ENCODE results near the gene UCKL1. TPM values are rescaled to one million over a fixed set of nuclear protein-coding genes. Genes with fewer than 3 reads are reported as not detected.

The UCKL1 gene
- total RNA-seq, 1 donor from 2014 or later = 95.4 TPM

GRCh38 chr20:63895952-63896263 lies 60.3 kb downstream of the UCKL1 start:
- H3K4me3 ChIP-seq = peak overlapping the region; percentile 77 to 91
- H3K9me3 ChIP-seq = no peaks in the 10 kb centered on the region
- H3K27me3 ChIP-seq = no peaks in the 10 kb centered on the region
- peaks cover 11 to 12% of the 10 kb centered on the region in 2 donors for H3K4me1 ChIP-seq
- intact Hi-C loops (cut with DNase I) = loop anchor here (1.0 to 10.0 kb wide), 3 partner anchors 61 to 271 kb away; partner anchors contain the start of genes GMEB2, PRPF6 and UCKL1
- H3K27ac ChIP-seq = peak overlapping the region; percentile 62 to 63
- DNase-seq (ENCODE audit: low spot score in 2 of 2) = no peak
- peaks cover 3% of the 10 kb centered on the region in 2 donors for H3K36me3 ChIP-seq
- TF ChIP-seq CTCF (IDR thresholded peaks at IDR 0.05) = no peak

- Histone ChIP-seq H3K36me3 (peaks cover 8% of the 10 kb centered on the region in 2 donors), H3K4me3 (peak overlapping the region; percentile 77 to 91), H3K4me1 (peaks cover 11 to 12% of the 10 kb centered on the region in 2 donors), H3K27me3 (no peaks in the 10 kb centered on the region), H3K9me3 (no peaks in the 10 kb centered on the region), H3K27ac (peak overlapping the region; percentile 62 to 63)
- TF ChIP-seq CTCF (IDR thresholded peaks at IDR 0.05) = no peak
- intact Hi-C loops (cut with DNase I) = loop anchor here (1.0 to 10.0 kb wide), 3 partner anchors 61 to 271 kb away; partner anchors contain the start of genes GMEB2, PRPF6 and UCKL1
- DNase-seq (ENCODE audit: low spot score in 2 of 2) = no peak
Measured at GRCh38 chr20:63895202-63895951, 60.8 kb downstream of the UCKL1 start.

GRCh38 chr20:63894358-63895201 lies 61.6 kb downstream of the UCKL1 start, which contains the start of gene DNAJC5:
Gene DNAJC5, plus strand, starts transcription at chr20:63895126. Its CDS starts 33,220 bp downstream, at chr20:63928346.
- H3K27ac ChIP-seq = peak within 1 kb of the TSS; percentile 62 to 63
- H3K36me3 ChIP-seq = peaks cover 14 to 16% of the 10 kb centered on the region in 2 donors
- peaks cover 11 to 12% of the 10 kb centered on the region in 2 donors for H3K4me1 ChIP-seq
- DNase-seq (ENCODE audit: low spot score in 2 of 2) = peak; percentile 64 to 96
- intact Hi-C loops (cut with DNase I) = loop anchor here (1.0 to 10.0 kb wide), 5 partner anchors 29 to 374 kb away; partner anchors contain the start of genes GMEB2, PPDPF, PRPF6 and TPD52L2
- H3K4me3 ChIP-seq = peak within 1 kb of the TSS; percentile 77 to 91
- H3K9me3 ChIP-seq = no peaks in the 10 kb centered on the region
- TF ChIP-seq CTCF (IDR thresholded peaks at IDR 0.05) = no peak
- no peaks in the 10 kb centered on the region for H3K27me3 ChIP-seq

GRCh38 chr20:63893999-63894357 lies 62.2 kb downstream of the UCKL1 start:
- H3K4me3 ChIP-seq = peak overlapping the region; percentile 77 to 91
- peak overlapping the region; percentile 28 to 60 for H3K27ac ChIP-seq
- TF ChIP-seq CTCF (IDR thresholded peaks at IDR 0.05) = no peak
- intact Hi-C loops (cut with DNase I) = loop anchor here (1.0 to 10.0 kb wide), 4 partner anchors 29 to 374 kb away; partner anchors contain the start of genes GMEB2, PPDPF, TPD52L2 and UCKL1
- H3K36me3 ChIP-seq = peaks cover 19 to 22% of the 10 kb centered on the region in 2 donors
- no peak for DNase-seq (ENCODE audit: low spot score in 2 of 2)
- no peaks in the 10 kb centered on the region for H3K9me3 ChIP-seq
- peaks cover 11 to 12% of the 10 kb centered on the region in 2 donors for H3K4me1 ChIP-seq
- no peaks in the 10 kb centered on the region for H3K27me3 ChIP-seq

- peaks cover 11 to 12% of the 10 kb centered on the region in 2 donors for H3K4me1 ChIP-seq
- no peaks in the 10 kb centered on the region for H3K27me3 ChIP-seq
- intact Hi-C loops (cut with DNase I) = loop anchor here (10.0 kb wide), 1 partner anchor 268 kb away; the partner anchor contains the start of gene GMEB2
- H3K27ac ChIP-seq = no peak overlapping the region
- no peak for TF ChIP-seq CTCF (IDR thresholded peaks at IDR 0.05)
- H3K36me3 ChIP-seq = peaks cover 26 to 38% of the 10 kb centered on the region in 2 donors
- H3K4me3 ChIP-seq = no peak overlapping the region
- no peak for DNase-seq (ENCODE audit: low spot score in 2 of 2)
- no peaks in the 10 kb centered on the region for H3K9me3 ChIP-seq
Measured at GRCh38 chr20:63892402-63892801, 63.8 kb downstream of the UCKL1 start.

Measured in ascending aorta (tissue), 2 donors.